Kidney (tissue), 14 donors: ENCODE results near the gene COL4A2. TPM values are rescaled to one million over a fixed set of nuclear protein-coding genes. Genes with fewer than 3 reads are reported as not detected.

Source experiments
- DNase-seq, 5 donors: peaks; one replicate each; pipeline ENCODE4 v3.0.0-alpha.2; 2013 to 2020
- FAIRE-seq: peaks from 2 replicates; lab custom pipeline; 2012; peaks lifted over from hg19 to GRCh38; lab: Jason Lieb, UNC
- H3K27ac ChIP-seq, 2 donors: one replicate each; pipeline ENCODE4 v1.7.0; 2013; ENCODE audit warnings: low read depth in 2 of 2, low read length in 2 of 2, inconsistent platforms in 1 of 2
- H3K27me3 ChIP-seq: one replicate; pipeline ENCODE4 v1.7.1; 2013; ENCODE audit warnings: low read length, inconsistent platforms; ENCODE audit not compliant: control insufficient read depth, insufficient read depth
- H3K36me3 ChIP-seq, 3 donors: one replicate each; pipeline versions ENCODE4 v1.7.0 to v1.7.1; 2013; ENCODE audit warnings: low read length in 3 of 3, control low read depth in 1 of 3, inconsistent platforms in 1 of 3; ENCODE audit not compliant: insufficient read depth in 3 of 3, control insufficient read depth in 2 of 3
- H3K4me1 ChIP-seq, 3 donors: one replicate each; pipeline versions ENCODE4 v1.7.0 to v1.7.1; 2013; ENCODE audit warnings: low read length in 3 of 3, inconsistent platforms in 1 of 3, low read depth in 1 of 3; ENCODE audit not compliant: control insufficient read depth in 2 of 3, insufficient read depth in 2 of 3
- H3K4me3 ChIP-seq, 3 donors: one replicate each; pipeline versions ENCODE4 v1.7.0 to v1.8.1; 2013; ENCODE audit warnings: low read length in 3 of 3, control low read depth in 1 of 3, inconsistent platforms in 1 of 3
- H3K9ac ChIP-seq, 3 donors: one replicate each; pipeline versions ENCODE4 v1.7.0 to v1.7.1; 2013; ENCODE audit warnings: low read length in 3 of 3, control low read depth in 1 of 3, inconsistent platforms in 1 of 3
- H3K9me3 ChIP-seq, 3 donors: one replicate each; pipeline versions ENCODE4 v1.7.0 to v1.7.1; 2013; ENCODE audit warnings: low read length in 3 of 3, control low read depth in 1 of 3, inconsistent platforms in 1 of 3; ENCODE audit not compliant: control insufficient read depth in 2 of 3, insufficient read depth in 1 of 3
- CTCF ChIP-seq: IDR thresholded peaks from 3 replicates; pipeline ENCODE4 v1.5.1; 2012; ENCODE audit warnings: mild to moderate bottlenecking, moderate library complexity, borderline replicate concordance; ENCODE audit not compliant: insufficient read depth; ENCODE audit errors: extremely low read depth
- intact Hi-C: fragments of 100-400 bp; cut with DNase I; formaldehyde crosslinking; loops from one replicate; pipeline ENCODE4 v1.11.1; 2022
- polyA plus RNA-seq: library from polyadenylated mRNA; stranded (reverse); fragments of 350-450 nt; fragmentation: Illumina TruSeq; extraction: RNeasy Lipid Tissue Mini Kit (QIAGEN cat#74804); gene quantifications from one replicate; pipeline ENCODE4 v1.2.3, GENCODE V29; 2014; ENCODE audit warnings: low read depth, low replicate concordance; ENCODE audit not compliant: insufficient read depth
- total RNA-seq: library from RNA; stranded (reverse); fragmentation: NEBNext Ultra II Directional; extraction: Animal tissue kit (Norgen Biotek cat#: 25700); gene quantifications from one replicate; pipeline ENCODE4 v1.2.1, GENCODE V29; 2021
- donor health status: control.
- donor health status: control.
- donor health status: control.
- donor health status: control.
- donor health status: control.
- donor health status: DM: yes; HTN: yes; CAD: no.
- donor health status: Normal renal cell carcinoma (clear cell type).

The COL4A2 gene
- total and polyA plus RNA-seq, 2 donors from 2014 or later: 126 to 265 TPM

GRCh38 chr13:110422913-110423688, 116.0 kb downstream of the COL4A2 start:
- Histone ChIP-seq H3K4me3 (no peak overlapping the region), H3K27me3 (no peaks in the 10 kb centered on the region), H3K27ac (no peak overlapping the region), H3K9me3 (no peaks in the 10 kb centered on the region), H3K4me1 (peaks cover 0 to 8% (median 4%) of the 10 kb centered on the region in 3 donors), H3K36me3 (peaks cover 6 to 16% (median 8%) of the 10 kb centered on the region in 3 donors), H3K9ac (no peak overlapping the region)
- no peak for TF ChIP-seq CTCF
- FAIRE-seq: no peak
- DNase-seq: no peak
- intact Hi-C loops: no loop called here

- Histone ChIP-seq H3K9ac (no peak overlapping the region), H3K9me3 (no peaks in the 10 kb centered on the region), H3K36me3 (peaks cover 6 to 19% (median 8%) of the 10 kb centered on the region in 3 donors), H3K27ac (no peak overlapping the region), H3K4me3 (no peak overlapping the region), H3K4me1 (peaks cover 0 to 8% (median 4%) of the 10 kb centered on the region in 3 donors), H3K27me3 (no peaks in the 10 kb centered on the region)
- no peak for DNase-seq
- TF ChIP-seq CTCF: no peak
- FAIRE-seq: no peak
- intact Hi-C loops: no loop called here
Observed at GRCh38 chr13:110423689-110424302, 116.7 kb downstream of the COL4A2 start.

- DNase-seq: no peak
- no peak for TF ChIP-seq CTCF
- Histone ChIP-seq H3K9ac (no peak overlapping the region), H3K4me1 (peaks cover 0 to 4% (median 2%) of the 10 kb centered on the region in 3 donors), H3K27me3 (no peaks in the 10 kb centered on the region), H3K27ac (no peak overlapping the region), H3K36me3 (peaks cover 6 to 29% (median 8%) of the 10 kb centered on the region in 3 donors), H3K9me3 (no peaks in the 10 kb centered on the region), H3K4me3 (no peak overlapping the region)
- no peak for FAIRE-seq
- intact Hi-C loops: no loop called here
Observed at GRCh38 chr13:110424569-110425443, 117.7 kb downstream of the COL4A2 start.
